Measurements from ENCODE around the gene COL6A3. TPM values are rescaled to one million over a fixed set of nuclear protein-coding genes. Genes with fewer than 3 reads are reported as not detected.

Gene COL6A3
- polyA plus RNA-seq, 3 donors, result not detected

DNA sequence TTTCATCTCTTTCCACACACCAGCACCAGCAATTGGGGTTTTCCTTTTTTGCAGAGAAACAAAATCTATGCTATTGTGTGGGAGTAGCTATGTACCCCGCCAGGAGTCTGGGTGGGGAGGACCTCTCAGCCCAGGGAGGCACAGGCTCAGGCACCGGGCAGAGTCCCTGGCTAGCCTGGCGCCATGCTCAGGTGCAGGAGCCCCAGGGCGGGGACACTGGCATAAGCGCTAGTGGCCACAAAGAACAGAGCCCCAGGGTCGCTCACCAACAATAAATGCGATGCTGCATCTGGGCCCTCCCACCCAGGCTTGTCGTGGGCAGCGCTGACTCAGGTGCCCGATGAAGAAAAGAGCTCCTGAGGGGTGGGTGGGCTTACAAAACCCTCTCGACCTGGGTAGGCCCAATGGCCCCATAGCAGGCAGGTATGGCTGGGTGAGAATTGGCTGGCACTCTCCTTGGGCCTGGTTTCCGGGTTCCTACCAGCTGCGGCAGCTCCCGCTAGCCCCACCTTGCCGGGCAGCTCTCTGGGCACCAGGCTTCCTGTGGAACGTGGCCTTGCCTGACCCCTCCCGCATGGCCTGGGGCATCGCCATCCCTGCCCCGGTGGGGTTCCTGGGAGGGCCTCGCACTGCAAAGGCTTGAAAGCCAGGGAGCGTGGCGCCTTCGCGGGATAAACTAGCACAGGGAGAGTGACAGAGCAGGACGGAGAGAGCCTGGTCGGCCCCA, 31.8 kb upstream of the COL6A3 start:
- H3K27me3 ChIP-seq (ENCODE audit: control insufficient read depth in 2 of 2, insufficient read depth in 2 of 2, low read length in 2 of 2), result no peaks in the 10 kb centered on the region
- H3K4me3 Mint-ChIP-seq, result no peak overlapping the region
- no peak overlapping the region for H3K4me3 ChIP-seq (replicated peaks in 1 of 3; ENCODE audit: low read depth in 2 of 3, low read length in 3 of 3)
- peaks cover 2 to 6% (median 6%) of the 10 kb centered on the region in 3 donors for H3K27me3 Mint-ChIP-seq (ENCODE audit: low read depth in 3 of 3)
- peaks cover 0 to 2% (median 0%) of the 10 kb centered on the region in 7 donors for H3K9me3 Mint-ChIP-seq
- no peaks in the 10 kb centered on the region for H3K4me1 ChIP-seq (ENCODE audit: control insufficient read depth in 1 of 2, insufficient read depth in 2 of 2, low read length in 2 of 2)
- H3K36me3 Mint-ChIP-seq, result no peaks in the 10 kb centered on the region
- H4K20me1 ChIP-seq (ENCODE audit: insufficient read depth, low read length), result no peaks in the 10 kb centered on the region
- no peak overlapping the region for H3K27ac ChIP-seq (ENCODE audit: low read depth in 1 of 2, low read length in 2 of 2)
- H2AFZ ChIP-seq (ENCODE audit: insufficient read depth, low read depth, low read length, poor library complexity, severe bottlenecking), result no peak overlapping the region
- no peak overlapping the region for H3K27ac Mint-ChIP-seq
- intact Hi-C loops (cut with micrococcal nuclease), result no loop called here
- no peak overlapping the region for H3K9ac ChIP-seq (ENCODE audit: insufficient read depth, low read length, poor library complexity, severe bottlenecking)
- H3K9me3 ChIP-seq (replicated peaks in 1 of 2; ENCODE audit: control insufficient read depth in 1 of 2, insufficient read depth in 1 of 2, low read length in 2 of 2), result no peaks in the 10 kb centered on the region
- no peak for DNase-seq
- WGBS (ENCODE audit: insufficient coverage), result 94% methylated on average over 24 of the region's 26 CpGs
- H3K4me2 ChIP-seq (replicated peaks; ENCODE audit: extremely low read depth, low read length, poor library complexity, severe bottlenecking), result no peak overlapping the region
- H3K79me2 ChIP-seq (ENCODE audit: insufficient read depth, low read length), result no peaks in the 10 kb centered on the region
- no peaks in the 10 kb centered on the region for H3K36me3 ChIP-seq (replicated peaks in 1 of 2; ENCODE audit: control insufficient read depth in 1 of 2, insufficient read depth in 2 of 2, low read length in 2 of 2)
- H3K4me1 Mint-ChIP-seq, result peaks cover 7% of the 10 kb centered on the region
- TF ChIP-seq, protein P1, sequence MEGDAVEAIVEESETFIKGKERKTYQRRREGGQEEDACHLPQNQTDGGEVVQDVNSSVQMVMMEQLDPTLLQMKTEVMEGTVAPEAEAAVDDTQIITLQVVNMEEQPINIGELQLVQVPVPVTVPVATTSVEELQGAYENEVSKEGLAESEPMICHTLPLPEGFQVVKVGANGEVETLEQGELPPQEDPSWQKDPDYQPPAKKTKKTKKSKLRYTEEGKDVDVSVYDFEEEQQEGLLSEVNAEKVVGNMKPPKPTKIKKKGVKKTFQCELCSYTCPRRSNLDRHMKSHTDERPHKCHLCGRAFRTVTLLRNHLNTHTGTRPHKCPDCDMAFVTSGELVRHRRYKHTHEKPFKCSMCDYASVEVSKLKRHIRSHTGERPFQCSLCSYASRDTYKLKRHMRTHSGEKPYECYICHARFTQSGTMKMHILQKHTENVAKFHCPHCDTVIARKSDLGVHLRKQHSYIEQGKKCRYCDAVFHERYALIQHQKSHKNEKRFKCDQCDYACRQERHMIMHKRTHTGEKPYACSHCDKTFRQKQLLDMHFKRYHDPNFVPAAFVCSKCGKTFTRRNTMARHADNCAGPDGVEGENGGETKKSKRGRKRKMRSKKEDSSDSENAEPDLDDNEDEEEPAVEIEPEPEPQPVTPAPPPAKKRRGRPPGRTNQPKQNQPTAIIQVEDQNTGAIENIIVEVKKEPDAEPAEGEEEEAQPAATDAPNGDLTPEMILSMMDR (IDR thresholded peaks at IDR 0.05), result no peak

DNA sequence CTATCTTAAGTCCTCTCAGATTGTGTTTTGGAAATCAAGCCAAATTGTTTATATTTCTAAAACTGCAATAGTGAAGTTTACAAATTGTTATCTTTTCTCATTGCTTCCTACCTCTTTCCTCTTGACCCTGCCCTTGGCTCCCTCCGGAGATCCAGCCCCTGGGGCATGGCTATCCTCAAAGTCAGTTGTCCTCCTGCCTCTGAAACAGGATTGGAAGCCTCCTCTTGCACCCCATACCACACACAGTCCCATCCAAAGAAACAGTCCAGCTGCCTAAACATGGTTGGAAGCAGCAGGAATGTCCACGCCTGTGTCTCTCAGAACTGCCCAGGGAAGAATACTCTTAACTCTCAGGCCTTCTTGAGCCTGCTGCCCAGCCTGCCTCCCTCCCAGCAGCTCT, 30.1 kb upstream of the COL6A3 start:
- intact Hi-C loops (cut with micrococcal nuclease), result no loop called here
- Histone ChIP-seq H3K79me2 (ENCODE audit: insufficient read depth, low read length) (no peaks in the 10 kb centered on the region), H3K36me3 (replicated peaks in 1 of 2; ENCODE audit: control insufficient read depth in 1 of 2, insufficient read depth in 2 of 2, low read length in 2 of 2) (no peaks in the 10 kb centered on the region), H3K27me3 (ENCODE audit: control insufficient read depth in 2 of 2, insufficient read depth in 2 of 2, low read length in 2 of 2) (no peaks in the 10 kb centered on the region), H3K9me3 (replicated peaks in 1 of 2; ENCODE audit: control insufficient read depth in 1 of 2, insufficient read depth in 1 of 2, low read length in 2 of 2) (no peaks in the 10 kb centered on the region), H3K27ac (ENCODE audit: low read depth in 1 of 2, low read length in 2 of 2) (no peak overlapping the region), H2AFZ (ENCODE audit: insufficient read depth, low read depth, low read length, poor library complexity, severe bottlenecking) (no peak overlapping the region), H3K9ac (ENCODE audit: insufficient read depth, low read length, poor library complexity, severe bottlenecking) (no peak overlapping the region), H3K4me1 (ENCODE audit: control insufficient read depth in 1 of 2, insufficient read depth in 2 of 2, low read length in 2 of 2) (no peaks in the 10 kb centered on the region), H3K4me3 (replicated peaks in 1 of 3; ENCODE audit: low read depth in 2 of 3, low read length in 3 of 3) (no peak overlapping the region), H3K4me2 (replicated peaks; ENCODE audit: extremely low read depth, low read length, poor library complexity, severe bottlenecking) (no peak overlapping the region), H4K20me1 (ENCODE audit: insufficient read depth, low read length) (no peaks in the 10 kb centered on the region)
- Mint-ChIP-seq H3K27ac (no peak overlapping the region), H3K4me1 (peaks cover 1% of the 10 kb centered on the region), H3K36me3 (no peaks in the 10 kb centered on the region), H3K4me3 (no peak overlapping the region), H3K9me3 (peaks cover 0 to 2% (median 0%) of the 10 kb centered on the region in 7 donors), H3K27me3 (ENCODE audit: low read depth in 3 of 3) (peaks cover 3 to 6% (median 6%) of the 10 kb centered on the region in 3 donors)
- TF ChIP-seq, protein P1 (IDR thresholded peaks at IDR 0.05), result no peak
- WGBS (ENCODE audit: insufficient coverage), result 96% methylated on average over 2 of the region's 2 CpGs
- no peak for DNase-seq

All from CD14-positive monocyte (primary cell).